Dedifferentiated amniotic fluid mesenchymal stem cell (primary cell): ENCODE data around the gene TMEM115.
A peak's percentile ranks its signal among the peaks of the same experiment; 100 is the strongest.

ENCODE experiments used
- DNase-seq: peaks from one replicate; pipeline ENCODE4 v3.0.0-alpha.2; 2016; ENCODE audit errors: extremely low spot score

Gene TMEM115

DNA sequence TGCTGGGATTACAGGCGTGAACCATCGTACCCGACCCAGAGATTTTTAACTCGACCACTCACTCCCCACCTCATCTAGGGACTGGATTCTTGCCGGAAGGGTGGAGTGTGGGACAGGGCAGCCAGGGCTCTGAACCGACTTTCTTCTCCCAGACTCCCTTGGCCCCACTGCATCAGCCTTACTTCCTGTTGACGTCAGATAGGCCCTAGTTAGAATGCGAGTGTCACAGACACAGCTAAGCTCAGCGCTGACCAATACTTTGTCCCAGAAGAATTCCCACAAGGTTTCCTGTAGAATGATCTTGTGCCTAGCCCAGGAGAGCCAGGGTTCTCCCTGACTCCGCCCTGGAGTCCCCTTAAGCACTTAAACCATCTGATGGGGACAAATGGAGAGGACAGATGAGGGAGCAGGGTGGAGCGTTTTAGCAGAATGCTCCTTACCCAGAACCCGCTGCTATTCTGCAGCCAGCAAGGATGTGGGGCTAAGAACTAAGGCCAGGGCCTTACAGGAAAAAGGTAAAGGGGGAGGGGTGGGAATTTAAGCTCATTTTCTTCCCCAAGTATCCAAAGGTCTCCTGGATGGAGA, 25.5 kb downstream of the TMEM115 start:
- no peak for DNase-seq

GRCh38 chr3:50331364-50331907, 27.9 kb downstream of the TMEM115 start:
- DNase-seq: no peak

DNA sequence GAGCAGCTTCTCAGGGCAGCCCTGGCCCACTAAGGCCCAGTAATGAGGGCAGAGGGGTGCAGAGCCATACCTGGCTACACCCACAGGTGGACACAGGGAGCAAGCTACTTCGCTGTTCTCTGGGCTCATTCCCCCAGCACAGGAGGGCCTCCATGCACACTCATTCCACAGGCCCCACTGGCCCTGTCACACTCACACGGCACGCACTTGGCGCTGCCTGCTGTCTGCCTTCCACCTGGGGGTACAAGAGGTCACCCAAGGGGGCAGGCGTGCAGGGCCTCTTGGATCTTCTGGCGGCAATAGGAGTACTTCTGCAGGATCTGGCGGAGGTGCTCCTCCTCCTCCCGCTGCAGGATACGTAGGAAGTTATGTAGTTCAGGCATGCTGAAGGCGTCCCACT, 29.0 kb downstream of the TMEM115 start:
- DNase-seq: no peak

DNA sequence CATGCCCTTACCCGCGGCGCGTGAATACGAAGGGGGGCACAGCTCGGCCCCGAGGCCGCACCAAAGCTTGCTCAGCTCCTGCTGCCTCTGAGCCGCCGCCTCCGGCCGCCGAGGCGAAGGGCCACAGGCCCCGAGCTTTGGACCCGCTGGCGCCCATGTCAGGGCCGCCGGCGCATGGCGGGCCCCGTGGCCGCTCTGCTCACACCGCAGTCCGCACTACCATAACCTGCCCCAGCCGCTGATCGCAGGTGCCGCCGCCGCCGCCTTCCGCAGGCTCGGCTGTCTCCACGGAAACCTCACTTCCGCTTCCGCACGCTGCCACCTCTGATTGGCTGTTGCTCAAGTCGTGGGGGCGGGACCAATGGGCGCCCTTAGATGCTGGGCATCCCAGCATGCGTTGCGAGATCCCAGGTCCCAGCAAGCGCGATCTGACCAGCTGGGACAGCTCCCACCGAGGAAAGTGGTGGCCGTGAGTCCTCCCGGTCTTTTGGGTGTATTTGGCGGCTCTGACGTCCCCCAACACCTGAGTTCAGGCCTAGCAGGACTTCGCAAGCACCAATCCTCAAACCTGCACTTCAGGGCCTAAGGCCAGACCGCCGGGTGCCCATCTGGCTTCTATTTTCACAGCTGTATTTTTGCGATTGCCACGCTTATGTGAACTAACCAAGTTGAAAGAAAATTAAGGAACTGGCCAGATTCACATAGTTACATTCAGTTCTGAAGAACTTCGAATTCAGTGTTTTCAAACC, 31.2 kb downstream of the TMEM115 start, which contains the start of gene TUSC2:
Gene TUSC2, minus strand, starts transcription at position 281 of the 749 bp plus-strand sequence. Its CDS starts 124 bp downstream, at position 157.
- DNase-seq: peak; percentile 97

DNA sequence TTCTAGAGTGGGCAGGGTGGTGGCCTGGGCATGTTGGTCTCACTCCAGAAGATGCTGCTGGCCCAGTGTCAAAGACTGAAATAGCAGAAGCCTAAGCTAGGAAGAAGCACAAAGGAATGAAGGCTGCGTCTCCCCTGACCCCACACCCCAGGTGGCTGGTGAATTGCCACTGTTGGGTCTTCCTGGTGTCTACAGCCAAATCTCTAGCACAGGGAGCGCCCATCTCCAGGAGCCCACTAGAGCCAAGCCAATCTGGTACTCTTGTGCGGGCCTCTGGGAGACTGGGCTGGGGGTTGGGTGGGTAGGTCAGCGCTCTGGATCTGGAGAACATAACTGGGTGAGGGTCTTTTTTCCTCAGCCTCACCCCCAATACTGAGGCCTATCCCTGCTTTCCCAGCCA, 32.2 kb downstream of the TMEM115 start:
- DNase-seq: no peak

GRCh38 chr3:50326182-50326541, 33.2 kb downstream of the TMEM115 start:
- no peak for DNase-seq

DNA sequence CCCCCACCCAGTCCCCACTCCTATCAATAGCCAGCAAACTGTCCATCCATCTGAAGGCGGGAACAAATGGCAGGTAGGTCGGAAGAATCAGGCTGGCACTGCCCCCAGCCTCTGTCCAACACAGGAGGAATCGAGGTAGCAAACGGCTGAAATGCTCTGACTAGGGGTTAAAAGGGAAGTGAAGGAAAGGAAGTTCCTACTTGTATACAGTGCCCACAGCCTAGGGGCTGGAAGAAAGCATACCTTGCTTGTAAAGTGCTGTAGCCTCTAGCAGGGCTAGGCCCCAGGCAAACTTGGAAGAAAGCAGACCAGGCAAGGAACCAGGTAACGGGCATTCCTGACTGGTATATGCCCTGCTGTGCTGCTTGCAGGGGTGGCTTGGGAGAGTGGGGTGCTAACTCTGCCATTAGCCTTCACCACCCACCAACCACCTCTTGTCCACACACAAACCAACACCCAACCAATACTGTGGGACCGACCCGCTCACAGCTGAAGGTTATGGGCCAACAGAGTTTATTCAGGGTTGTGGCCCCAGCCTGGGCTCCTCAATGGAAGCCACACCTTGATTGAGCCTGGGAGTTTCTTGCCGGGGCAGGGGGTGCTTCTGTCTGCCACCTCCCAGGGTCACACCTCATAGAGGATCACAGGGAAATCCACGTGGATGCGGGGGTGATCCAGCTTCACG, 33.7 kb downstream of the TMEM115 start:
- no peak for DNase-seq

GRCh38 chr3:50325113-50325480, 34.2 kb downstream of the TMEM115 start:
- DNase-seq: no peak

DNA sequence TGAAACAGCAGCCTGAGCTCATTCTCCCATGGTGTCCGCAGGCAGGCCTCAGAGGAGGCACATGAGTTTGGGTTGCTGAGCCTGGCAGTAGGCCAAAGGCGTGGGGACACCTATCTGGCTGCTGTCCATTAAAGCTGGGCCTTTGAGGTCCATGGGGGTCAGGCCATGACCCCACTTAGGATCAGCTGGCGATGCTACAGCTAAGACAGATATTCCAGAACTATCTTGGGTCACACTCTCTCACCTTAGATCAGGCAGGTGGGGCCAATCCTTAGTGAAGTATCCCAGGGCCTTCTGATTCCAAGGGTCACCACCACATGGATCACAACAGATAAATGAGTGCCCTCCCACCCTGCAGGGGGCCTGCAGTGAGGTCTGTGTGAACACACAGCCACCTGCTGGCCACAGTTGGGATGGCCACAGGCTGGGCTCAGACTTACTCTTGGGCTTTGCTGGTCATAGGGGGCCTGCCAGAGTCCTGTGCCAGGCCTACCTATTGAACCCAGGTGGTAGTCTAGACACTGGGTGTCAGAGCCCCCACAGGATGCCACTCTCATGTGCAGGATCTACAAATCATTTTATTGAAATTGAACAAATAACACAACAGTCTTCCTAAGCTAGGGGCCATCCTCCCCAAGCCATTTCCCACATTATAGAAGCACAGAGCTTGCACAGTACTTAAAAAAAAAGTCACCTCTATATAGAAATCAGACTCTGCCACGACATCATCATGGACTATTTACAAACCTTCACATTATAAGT, 34.8 kb downstream of the TMEM115 start:
- DNase-seq: peak; percentile 25

DNA sequence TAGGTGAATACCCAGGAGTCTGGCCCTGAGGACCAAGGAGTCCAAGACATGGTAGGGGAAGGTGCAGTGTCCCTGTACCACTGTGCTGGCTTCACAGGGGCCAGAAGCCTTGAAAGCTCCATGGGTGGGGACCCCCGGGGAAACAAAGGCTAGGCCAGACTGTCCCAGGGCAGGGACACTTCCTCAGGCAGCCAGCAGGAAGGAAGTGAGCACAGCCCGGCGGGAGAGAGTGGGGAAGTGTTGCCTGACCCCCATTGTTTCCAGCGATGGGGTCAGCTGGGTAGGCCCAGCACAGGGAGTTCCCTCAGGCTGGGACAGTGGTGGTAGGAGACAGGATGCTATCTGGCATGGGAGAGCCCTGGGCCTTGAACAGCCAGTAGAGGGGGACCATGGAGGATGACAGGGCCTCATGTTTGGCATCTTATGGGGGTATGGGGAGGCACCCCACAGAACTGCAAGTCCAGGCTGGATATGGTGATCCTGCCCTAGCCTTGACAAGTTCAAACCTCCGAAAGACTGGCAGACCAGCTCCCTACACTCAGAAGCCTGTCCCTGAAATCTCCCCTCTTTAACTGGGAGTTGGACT, 35.6 kb downstream of the TMEM115 start:
- no peak for DNase-seq

GRCh38 chr3:50323092-50323600, 36.2 kb downstream of the TMEM115 start:
- DNase-seq: no peak

DNA sequence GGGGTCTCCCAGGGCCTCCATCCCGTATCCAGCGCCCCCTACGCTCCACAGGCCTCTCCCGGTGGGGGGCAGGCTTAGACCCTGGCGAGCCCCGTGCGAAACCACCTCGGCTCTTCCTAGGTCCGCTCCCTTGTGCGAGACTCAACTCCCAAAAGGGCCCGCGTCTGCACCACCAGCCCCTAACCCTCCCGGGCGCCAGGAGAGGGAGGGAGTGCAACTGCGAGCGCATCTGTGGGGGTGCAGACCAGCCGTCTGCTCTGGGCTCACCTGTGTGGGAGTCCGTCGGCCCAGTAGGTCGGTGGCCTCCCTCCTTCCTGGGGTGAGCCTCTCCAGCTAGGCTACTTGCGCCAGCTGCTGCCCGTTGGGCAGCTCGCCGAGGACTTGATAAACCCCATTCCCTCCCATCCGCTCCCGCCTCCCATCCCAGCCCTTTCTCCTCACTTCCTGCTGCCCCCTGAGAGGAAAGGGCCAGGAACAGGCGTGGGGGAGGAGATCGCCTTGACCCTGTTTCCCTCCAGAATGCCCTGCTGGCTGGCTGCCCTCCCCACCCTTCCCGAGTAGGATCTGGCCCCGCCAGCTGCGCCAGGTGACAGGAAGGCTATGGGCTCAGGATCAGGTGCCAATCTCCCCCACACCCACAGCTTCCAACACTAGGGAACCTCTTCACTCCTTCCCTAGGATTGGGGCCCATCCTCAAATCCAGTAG, 36.8 kb downstream of the TMEM115 start, which contains the start of gene HYAL2:
Gene HYAL2, minus strand, starts transcription at position 360 of the 706 bp plus-strand sequence. CDS start 2,256 bp downstream, outside the sequence.
- DNase-seq: no peak

GRCh38 chr3:50322115-50322385, 37.3 kb downstream of the TMEM115 start:
- no peak for DNase-seq

- DNase-seq: peak; percentile 81
Measured at GRCh38 chr3:50321336-50322114, 37.8 kb downstream of the TMEM115 start.

- DNase-seq: peak; percentile 52
Measured at GRCh38 chr3:50320853-50321335, 38.4 kb downstream of the TMEM115 start.

GRCh38 chr3:50319894-50320625, 39.3 kb downstream of the TMEM115 start:
- no peak for DNase-seq

- DNase-seq: no peak
Measured at GRCh38 chr3:50319181-50319893, 40.0 kb downstream of the TMEM115 start.

- no peak for DNase-seq
Measured at GRCh38 chr3:50318615-50319014, 40.7 kb downstream of the TMEM115 start.

DNA sequence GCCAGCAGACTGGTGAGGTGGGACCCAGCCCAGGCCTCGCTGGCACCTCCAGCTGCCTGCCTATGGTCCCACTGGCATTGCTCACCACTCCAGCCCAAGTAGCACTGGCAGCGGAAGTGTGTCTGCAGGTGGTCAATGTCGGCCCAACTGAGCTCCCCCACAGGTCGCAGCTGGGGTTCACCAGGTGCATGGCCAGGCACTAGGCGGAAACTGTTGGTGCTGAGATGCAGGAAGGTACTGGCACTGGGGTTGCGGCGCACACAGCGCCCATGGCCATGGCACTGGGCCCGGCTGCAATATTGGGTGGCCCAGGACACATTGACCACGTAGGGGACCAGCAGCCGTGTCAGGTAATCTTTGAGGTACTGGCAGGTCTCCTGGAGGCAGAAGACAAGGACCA, 41.2 kb downstream of the TMEM115 start:
- DNase-seq: no peak
